HUES6 (cell line): ENCODE data around the gene CNBD2.
"Not testable (repeated sequence)": the region's sequence is repeated elsewhere in the genome, so short reads cannot be mapped to it uniquely, and the experiment has no call there.

Experiments used
- H3K27ac ChIP-seq: 2 replicates; pipeline ENCODE4 v1.7.0; 2013; ENCODE audit warnings: low read depth, mild to moderate bottlenecking, low read length, inconsistent platforms
- H3K27me3 ChIP-seq: 2 replicates; pipeline ENCODE4 v1.6.1; 2013; ENCODE audit warnings: low read length; ENCODE audit not compliant: control insufficient read depth, insufficient read depth
- H3K36me3 ChIP-seq: 2 replicates; pipeline ENCODE4 v1.6.1; 2013; ENCODE audit warnings: low read length; ENCODE audit not compliant: control insufficient read depth, insufficient read depth
- H3K4me1 ChIP-seq: 2 replicates; pipeline ENCODE4 v1.6.1; 2013; ENCODE audit warnings: low read length; ENCODE audit not compliant: control insufficient read depth, insufficient read depth
- H3K4me3 ChIP-seq: 2 replicates; pipeline ENCODE4 v1.5.1; 2013; ENCODE audit warnings: low read depth, low read length
- H3K9ac ChIP-seq: one replicate; pipeline ENCODE4 v1.6.1; 2013; ENCODE audit warnings: mild to moderate bottlenecking, low read length
- H3K9me3 ChIP-seq: 2 replicates; pipeline ENCODE4 v1.6.1; 2013; ENCODE audit warnings: low read depth, low read length; ENCODE audit not compliant: control insufficient read depth, insufficient read depth

Gene CNBD2

DNA sequence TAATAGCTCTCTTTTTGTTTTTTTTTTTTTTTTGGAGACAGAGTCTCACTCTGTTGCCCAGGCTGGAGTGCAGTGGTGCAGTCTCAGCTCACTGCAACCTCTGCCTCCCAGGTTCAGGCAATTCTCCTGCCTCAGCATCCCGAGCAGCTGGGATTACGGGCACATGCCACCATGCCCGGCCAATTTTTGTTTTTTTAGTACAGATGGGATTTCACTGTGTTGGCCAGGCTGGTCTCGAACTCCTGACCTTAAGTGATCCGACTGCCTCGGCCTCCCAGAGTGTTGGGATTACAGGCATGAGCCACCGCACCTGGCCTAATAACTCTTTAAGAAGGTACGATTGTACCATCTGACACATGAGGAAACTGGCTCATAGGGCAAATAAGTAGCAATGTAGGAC, 28.1 kb downstream of the CNBD2 start:
- not testable (repeated sequence) for H3K27me3 ChIP-seq, H3K27ac ChIP-seq, H3K36me3 ChIP-seq, H3K9ac ChIP-seq, H3K9me3 ChIP-seq, H3K4me3 ChIP-seq, H3K4me1 ChIP-seq

DNA sequence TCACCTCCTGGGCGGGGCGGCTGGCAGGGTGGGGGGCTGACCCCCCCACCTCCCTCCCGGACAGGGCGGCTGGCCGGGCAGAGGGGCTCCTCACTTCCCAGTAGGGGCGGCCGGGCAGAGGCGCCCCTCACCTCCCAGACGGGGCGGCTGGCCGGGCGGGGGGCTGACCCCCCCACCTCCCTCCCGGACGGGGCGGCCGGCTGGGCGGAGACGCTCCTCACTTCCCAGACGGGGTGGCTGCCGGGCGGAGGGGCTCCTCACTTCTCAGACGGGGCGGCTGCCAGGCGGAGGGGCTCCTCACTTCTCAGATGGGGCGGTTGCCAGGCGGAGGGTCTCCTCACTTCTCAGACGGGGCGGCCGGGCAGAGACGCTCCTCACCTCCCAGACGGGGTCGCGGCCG, 32.9 kb downstream of the CNBD2 start:
- H3K36me3 ChIP-seq, H3K27ac ChIP-seq, H3K9ac ChIP-seq, H3K4me1 ChIP-seq, H3K27me3 ChIP-seq, H3K4me3 ChIP-seq: not testable (repeated sequence)
- H3K9me3 ChIP-seq = peaks cover 22% of the 10 kb centered on the region

GRCh38 chr20:36002855-36003254, 34.5 kb downstream of the CNBD2 start:
- no peak overlapping the region for H3K27ac ChIP-seq
- H3K4me3 ChIP-seq = no peak overlapping the region
- H3K27me3 ChIP-seq = no peaks in the 10 kb centered on the region
- H3K36me3 ChIP-seq = no peaks in the 10 kb centered on the region
- no peak overlapping the region for H3K9ac ChIP-seq
- peaks cover 22% of the 10 kb centered on the region for H3K9me3 ChIP-seq
- no peaks in the 10 kb centered on the region for H3K4me1 ChIP-seq

DNA sequence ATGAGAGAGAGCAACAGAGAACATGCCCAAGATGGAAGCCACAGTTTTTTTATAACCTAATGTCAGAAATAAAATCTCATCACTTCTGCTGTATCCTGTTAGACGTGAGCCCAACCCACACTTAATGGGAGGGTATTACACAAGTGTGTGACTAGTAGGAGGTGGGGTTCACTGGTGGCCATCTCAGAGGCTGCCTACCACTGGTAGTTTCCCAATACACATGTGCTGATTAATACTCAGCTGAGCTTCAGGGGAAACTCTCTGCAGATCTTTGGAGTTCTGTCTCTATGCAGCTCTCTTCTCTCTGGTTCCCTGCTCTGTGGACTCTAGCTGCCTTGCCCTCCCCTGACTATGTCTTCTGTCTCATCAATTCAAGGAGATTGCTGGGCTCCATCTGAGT, 35.7 kb downstream of the CNBD2 start:
- Histone ChIP-seq H3K9ac (no peak overlapping the region), H3K36me3 (no peaks in the 10 kb centered on the region), H3K27me3 (no peaks in the 10 kb centered on the region), H3K9me3 (peaks cover 22% of the 10 kb centered on the region), H3K4me1 (no peaks in the 10 kb centered on the region), H3K27ac (no peak overlapping the region), H3K4me3 (no peak overlapping the region)

GRCh38 chr20:36008461-36009035, 40.2 kb downstream of the CNBD2 start:
- Histone ChIP-seq H3K4me3 (no peak overlapping the region), H3K9ac (no peak overlapping the region), H3K36me3 (no peaks in the 10 kb centered on the region), H3K9me3 (peaks cover 10% of the 10 kb centered on the region), H3K4me1 (0 out of 2 replicates have a peak, but pooled peaks cover 3% of the 10 kb centered on the region), H3K27ac (no peak overlapping the region), H3K27me3 (no peaks in the 10 kb centered on the region)

- Histone ChIP-seq H3K4me1 (0 out of 2 replicates have a peak, but pooled peaks cover 3% of the 10 kb centered on the region), H3K27ac (no peak overlapping the region), H3K27me3 (no peaks in the 10 kb centered on the region), H3K4me3 (no peak overlapping the region), H3K9ac (no peak overlapping the region), H3K36me3 (no peaks in the 10 kb centered on the region), H3K9me3 (0 out of 2 replicates have a peak, but pooled peaks cover 2% of the 10 kb centered on the region)
Observed at GRCh38 chr20:36010076-36010475, 41.7 kb downstream of the CNBD2 start.

- Histone ChIP-seq H3K4me1 (0 out of 2 replicates have a peak, but pooled peaks cover 3% of the 10 kb centered on the region), H3K9me3 (no peaks in the 10 kb centered on the region), H3K27me3 (no peaks in the 10 kb centered on the region), H3K9ac (no peak overlapping the region), H3K27ac (no peak overlapping the region), H3K36me3 (no peaks in the 10 kb centered on the region), H3K4me3 (no peak overlapping the region)
Observed at GRCh38 chr20:36010825-36011224, 42.4 kb downstream of the CNBD2 start.

- H3K36me3 ChIP-seq = no peaks in the 10 kb centered on the region
- H3K9me3 ChIP-seq = no peaks in the 10 kb centered on the region
- no peak overlapping the region for H3K9ac ChIP-seq
- H3K27ac ChIP-seq = no peak overlapping the region
- H3K4me1 ChIP-seq = peaks cover 11% of the 10 kb centered on the region
- no peaks in the 10 kb centered on the region for H3K27me3 ChIP-seq
- no peak overlapping the region for H3K4me3 ChIP-seq
Observed at GRCh38 chr20:36015806-36016403, 47.5 kb downstream of the CNBD2 start.

DNA sequence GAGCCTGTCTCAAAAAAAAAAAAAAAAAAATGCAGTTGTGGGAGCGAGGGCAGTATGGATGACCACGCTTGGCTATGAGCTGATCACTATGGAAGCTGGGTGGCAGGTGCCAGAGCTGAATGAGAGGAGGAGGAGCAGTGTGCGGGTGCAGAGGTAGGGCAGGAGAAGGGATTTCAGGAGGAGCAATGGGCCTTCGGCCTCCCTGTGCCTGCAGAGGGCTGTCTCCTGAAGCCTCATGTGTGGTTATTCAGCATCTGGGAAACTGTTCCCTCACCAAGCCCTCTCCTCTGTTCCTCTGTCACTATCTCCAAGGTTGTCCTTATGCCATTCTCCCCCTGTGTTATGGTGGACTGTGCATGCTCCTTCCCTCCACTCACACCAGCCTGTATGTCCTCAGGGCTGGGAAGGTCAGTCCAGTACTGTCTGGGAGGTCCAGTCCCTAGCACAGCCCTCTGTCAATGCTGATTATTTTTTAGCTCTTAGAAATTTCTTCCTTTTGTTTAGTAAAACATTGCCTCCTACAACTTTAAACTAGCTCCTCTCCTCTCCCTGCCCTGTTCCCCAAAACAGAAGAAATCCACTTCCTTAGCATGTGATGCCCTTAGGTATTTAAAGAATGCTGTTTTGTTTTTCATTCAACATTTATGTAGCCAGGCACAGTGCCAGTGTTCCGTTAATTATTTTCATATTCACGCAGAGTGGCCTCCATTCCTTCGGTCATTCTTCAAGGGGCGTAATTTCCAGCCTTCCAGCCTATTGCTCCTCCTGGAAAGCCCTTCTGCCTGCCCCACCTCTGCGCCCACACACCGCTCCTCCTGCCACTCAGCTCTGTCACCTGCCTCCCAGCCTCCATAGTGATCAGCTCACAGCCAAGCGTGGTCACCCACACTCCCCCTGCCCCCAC, 48.9 kb downstream of the CNBD2 start:
- H3K27ac ChIP-seq = no peak overlapping the region

GRCh38 chr20:36018208-36018988, 50.0 kb downstream of the CNBD2 start:
- no peak overlapping the region for H3K9ac ChIP-seq
- H3K4me3 ChIP-seq = no peak overlapping the region
- H3K9me3 ChIP-seq = no peaks in the 10 kb centered on the region
- no peak overlapping the region for H3K27ac ChIP-seq
- H3K4me1 ChIP-seq = peaks cover 11% of the 10 kb centered on the region
- H3K27me3 ChIP-seq = no peaks in the 10 kb centered on the region
- H3K36me3 ChIP-seq = no peaks in the 10 kb centered on the region

More for the DNA sequence above, 48.9 kb downstream of the CNBD2 start:
- Histone ChIP-seq H3K4me1 (peaks cover 11% of the 10 kb centered on the region), H3K36me3 (no peaks in the 10 kb centered on the region), H3K27me3 (no peaks in the 10 kb centered on the region), H3K9me3 (no peaks in the 10 kb centered on the region), H3K4me3 (no peak overlapping the region), H3K9ac (no peak overlapping the region)
